ENCODE measurements around the gene LOXL4. TPM values are rescaled to one million over a fixed set of nuclear protein-coding genes. Genes with fewer than 3 reads are reported as not detected.

Gene LOXL4
- total RNA-seq, 1 experiment from 2014 or later: 23.0 TPM

GRCh38 chr10:98264378-98265065 lies 3.5 kb downstream of the LOXL4 start:
- no peak for DNase-seq (ENCODE audit: low spot score)

GRCh38 chr10:98263088-98263487 lies 4.9 kb downstream of the LOXL4 start:
- no peak for DNase-seq (ENCODE audit: low spot score)

GRCh38 chr10:98262571-98262970 lies 5.4 kb downstream of the LOXL4 start:
- peak; percentile 70 for DNase-seq (ENCODE audit: low spot score)

GRCh38 chr10:98261436-98262277 lies 6.3 kb downstream of the LOXL4 start:
- no peak for DNase-seq (ENCODE audit: low spot score)

GRCh38 chr10:98260752-98261151 lies 7.2 kb downstream of the LOXL4 start:
- no peak for DNase-seq (ENCODE audit: low spot score)

GRCh38 chr10:98260350-98260749 lies 7.6 kb downstream of the LOXL4 start:
- DNase-seq (ENCODE audit: low spot score): no peak

GRCh38 chr10:98259606-98260315 lies 8.2 kb downstream of the LOXL4 start:
- DNase-seq (ENCODE audit: low spot score): peak; percentile 78

- peak; percentile 67 for DNase-seq (ENCODE audit: low spot score)
Measured at GRCh38 chr10:98258683-98259454, 9.1 kb downstream of the LOXL4 start.

- no peak for DNase-seq (ENCODE audit: low spot score)
Measured at GRCh38 chr10:98257961-98258360, 10.0 kb downstream of the LOXL4 start.

- DNase-seq (ENCODE audit: low spot score): no peak
Measured at GRCh38 chr10:98257198-98257597, 10.8 kb downstream of the LOXL4 start.

GRCh38 chr10:98256692-98257091 lies 11.3 kb downstream of the LOXL4 start:
- DNase-seq (ENCODE audit: low spot score): no peak

- DNase-seq (ENCODE audit: low spot score): no peak
Measured at GRCh38 chr10:98255146-98255877, 12.7 kb downstream of the LOXL4 start.

GRCh38 chr10:98254234-98254974 lies 13.6 kb downstream of the LOXL4 start:
- DNase-seq (ENCODE audit: low spot score): no peak

GRCh38 chr10:98253499-98253898 lies 14.5 kb downstream of the LOXL4 start:
- DNase-seq (ENCODE audit: low spot score): no peak

- no peak for DNase-seq (ENCODE audit: low spot score)
Measured at GRCh38 chr10:98252464-98252863, 15.5 kb downstream of the LOXL4 start.

- DNase-seq (ENCODE audit: low spot score): no peak
Measured at GRCh38 chr10:98251399-98251798, 16.6 kb downstream of the LOXL4 start.

- DNase-seq (ENCODE audit: low spot score): no peak
Measured at GRCh38 chr10:98249134-98249533, 18.9 kb downstream of the LOXL4 start.

- DNase-seq (ENCODE audit: low spot score): no peak
Measured at GRCh38 chr10:98248018-98248417, 20.0 kb downstream of the LOXL4 start.

GRCh38 chr10:98246911-98247805 lies 20.8 kb downstream of the LOXL4 start:
- no peak for DNase-seq (ENCODE audit: low spot score)

Measured in HT-29 (cell line).